Astrocyte (in vitro differentiated cells and primary cell): ENCODE data around the gene TPO. TPM values are rescaled to one million over a fixed set of nuclear protein-coding genes. Genes with fewer than 3 reads are reported as not detected.

ENCODE experiments used
- DNase-seq: peaks from one replicate; pipeline ENCODE4 v3.0.0-alpha.2; 2010; ENCODE audit warnings: low read depth
- FAIRE-seq: peaks from 2 replicates; lab custom pipeline; 2011; peaks lifted over from hg19 to GRCh38; lab: Jason Lieb, UNC
- H2AFZ ChIP-seq: 2 replicates; pipeline ENCODE4 v1.6.0; 2012; ENCODE audit warnings: low read depth, low read length, inconsistent platforms
- H3K27ac ChIP-seq: 2 replicates; pipeline ENCODE4 v1.5.1; 2011; ENCODE audit warnings: low read depth, low read length, inconsistent platforms
- H3K27me3 ChIP-seq: 2 replicates; pipeline ENCODE4 v1.6.0; 2011; ENCODE audit warnings: low read length, inconsistent platforms; ENCODE audit not compliant: insufficient read depth
- H3K36me3 ChIP-seq: 2 replicates; pipeline ENCODE4 v1.5.1; 2011; ENCODE audit warnings: low read length, inconsistent platforms; ENCODE audit not compliant: insufficient read depth
- H3K4me1 ChIP-seq: 2 replicates; pipeline ENCODE4 v1.5.1; 2011; ENCODE audit warnings: low read length, inconsistent platforms; ENCODE audit not compliant: insufficient read depth
- H3K4me2 ChIP-seq: 2 replicates; pipeline ENCODE4 v1.6.0; 2012; ENCODE audit warnings: low read length, inconsistent platforms
- H3K4me3 ChIP-seq: 2 replicates; pipeline ENCODE4 v1.5.1; 2011; ENCODE audit warnings: low read depth, mild to moderate bottlenecking, low read length, inconsistent platforms; ENCODE audit not compliant: insufficient read depth
- H3K79me2 ChIP-seq: 2 replicates; pipeline ENCODE4 v1.6.0; 2012; ENCODE audit warnings: mild to moderate bottlenecking, low read length, inconsistent platforms; ENCODE audit not compliant: insufficient read depth
- H3K9ac ChIP-seq: 2 replicates; pipeline ENCODE4 v1.6.0; 2012; ENCODE audit warnings: mild to moderate bottlenecking, low read length, inconsistent platforms
- H3K9me3 ChIP-seq: 2 replicates; pipeline ENCODE4 v1.5.1; 2012; ENCODE audit warnings: low read depth, mild to moderate bottlenecking, low read length, inconsistent platforms; ENCODE audit not compliant: insufficient read depth
- H4K20me1 ChIP-seq: 2 replicates; pipeline ENCODE4 v1.6.0; 2012; ENCODE audit warnings: low read length, inconsistent platforms; ENCODE audit not compliant: insufficient read depth
- H3K27ac Mint-ChIP-seq: one replicate; pipeline ENCODE4 v1.8.0; 2021; ENCODE audit warnings: mild to moderate bottlenecking, mixed read lengths; ENCODE audit not compliant: unreplicated experiment
- H3K27me3 Mint-ChIP-seq: one replicate; pipeline ENCODE4 v1.8.0; 2021; ENCODE audit warnings: low read depth, mixed read lengths; ENCODE audit not compliant: unreplicated experiment
- H3K36me3 Mint-ChIP-seq: one replicate; pipeline ENCODE4 v1.8.0; 2021; ENCODE audit warnings: low read depth, mixed read lengths; ENCODE audit not compliant: unreplicated experiment
- H3K4me1 Mint-ChIP-seq: one replicate; pipeline ENCODE4 v1.8.0; 2021; ENCODE audit warnings: low read depth, mixed read lengths; ENCODE audit not compliant: unreplicated experiment
- H3K4me3 Mint-ChIP-seq: one replicate; pipeline ENCODE4 v1.8.0; 2021; ENCODE audit warnings: mild to moderate bottlenecking, moderate library complexity, mixed read lengths; ENCODE audit not compliant: unreplicated experiment
- H3K9me3 Mint-ChIP-seq: one replicate; pipeline ENCODE4 v1.8.0; 2021; ENCODE audit warnings: mild to moderate bottlenecking, mixed read lengths; ENCODE audit not compliant: unreplicated experiment
- CTCF ChIP-seq: IDR thresholded peaks from 2 replicates; pipeline ENCODE4 v1.5.1; 2011; ENCODE audit warnings: low read depth, mild to moderate bottlenecking, inconsistent platforms, low read length, moderate library complexity; ENCODE audit not compliant: insufficient read depth
- EZH2 ChIP-seq: IDR thresholded peaks from 2 replicates; pipeline ENCODE4 v1.6.1; 2012; ENCODE audit warnings: mild to moderate bottlenecking, low read length, inconsistent platforms; ENCODE audit not compliant: insufficient read depth
- total RNA-seq: library from RNA; stranded (reverse); gene quantifications from 2 replicates; pipeline ENCODE4 v1.2.1, GENCODE V29; 2021

The TPO gene
- total RNA-seq, 1 donor from 2014 or later, result not detected

GRCh38 chr2:1590596-1591460 is 177.6 kb downstream of the TPO start:
- Histone ChIP-seq H3K4me1 (peaks cover 64% of the 10 kb centered on the region), H3K4me2 (peak overlapping the region; percentile 54), H2AFZ (no peak overlapping the region), H3K27ac (no peak overlapping the region), H4K20me1 (no peaks in the 10 kb centered on the region), H3K9ac (peak overlapping the region; percentile 82), H3K79me2 (no peaks in the 10 kb centered on the region), H3K4me3 (no peak overlapping the region), H3K27me3 (no peaks in the 10 kb centered on the region), H3K9me3 (no peaks in the 10 kb centered on the region), H3K36me3 (no peaks in the 10 kb centered on the region)
- H3K27me3 Mint-ChIP-seq, result peaks cover 10% of the 10 kb centered on the region
- FAIRE-seq (no peak), DNase-seq (no peak)
- peak overlapping the region; percentile 73 for H3K27ac Mint-ChIP-seq
- H3K4me3 Mint-ChIP-seq, result no peak overlapping the region
- H3K4me1 Mint-ChIP-seq, result peaks cover 25% of the 10 kb centered on the region
- H3K36me3 Mint-ChIP-seq, result no peaks in the 10 kb centered on the region
- TF ChIP-seq CTCF (no peak), EZH2 (no peak)
- no peaks in the 10 kb centered on the region for H3K9me3 Mint-ChIP-seq

- Histone ChIP-seq H3K9me3 (peaks cover 2% of the 10 kb centered on the region), H4K20me1 (no peaks in the 10 kb centered on the region), H3K36me3 (no peaks in the 10 kb centered on the region), H3K4me3 (no peak overlapping the region), H3K4me2 (peak overlapping the region; percentile 54), H3K27ac (peak overlapping the region; percentile 81), H3K4me1 (peaks cover 64% of the 10 kb centered on the region), H3K79me2 (no peaks in the 10 kb centered on the region), H3K27me3 (no peaks in the 10 kb centered on the region), H3K9ac (peak overlapping the region; percentile 82), H2AFZ (no peak overlapping the region)
- Mint-ChIP-seq H3K27ac (no peak overlapping the region), H3K4me3 (no peak overlapping the region), H3K27me3 (peaks cover 9% of the 10 kb centered on the region), H3K9me3 (no peaks in the 10 kb centered on the region), H3K36me3 (no peaks in the 10 kb centered on the region), H3K4me1 (peaks cover 25% of the 10 kb centered on the region)
- TF ChIP-seq CTCF, result no peak
- TF ChIP-seq EZH2, result no peak
- no peak for DNase-seq
- no peak for FAIRE-seq
Observed at GRCh38 chr2:1591461-1591770, 178.2 kb downstream of the TPO start.
